Activated T-cell treated with anti-CD3 and anti-CD28 coated beads, Interleukin-2, amount 50 U/mL, for 1 hour (primary cell): ENCODE data around the gene JARID2.
"Not testable (repeated sequence)": the region's sequence is repeated elsewhere in the genome, so short reads cannot be mapped to it uniquely, and the experiment has no call there.

Experiments
- DNase-seq: peaks from one replicate; pipeline ENCODE4 v3.0.0-alpha.2; 2020

JARID2 gene

DNA sequence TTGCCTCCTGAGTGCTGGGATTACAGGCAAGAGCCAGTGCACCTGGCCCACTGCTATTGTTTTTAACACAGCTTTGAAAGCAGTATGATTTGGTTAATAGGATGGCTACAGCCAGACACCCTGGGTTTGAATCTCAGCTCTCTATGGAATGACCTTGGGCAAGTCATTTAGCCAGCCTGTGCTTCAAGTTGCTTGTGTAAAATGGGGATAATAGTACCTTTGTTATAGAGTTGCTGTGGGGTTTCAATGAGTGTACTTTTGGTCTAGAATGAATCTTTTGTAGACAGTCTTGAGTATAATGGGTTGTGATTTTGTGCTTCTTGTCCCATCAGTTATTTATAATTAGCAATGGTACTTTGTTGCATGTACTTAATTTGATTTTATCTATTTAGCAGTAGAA is 70.9 kb downstream of the JARID2 start:
- DNase-seq = no peak

DNA sequence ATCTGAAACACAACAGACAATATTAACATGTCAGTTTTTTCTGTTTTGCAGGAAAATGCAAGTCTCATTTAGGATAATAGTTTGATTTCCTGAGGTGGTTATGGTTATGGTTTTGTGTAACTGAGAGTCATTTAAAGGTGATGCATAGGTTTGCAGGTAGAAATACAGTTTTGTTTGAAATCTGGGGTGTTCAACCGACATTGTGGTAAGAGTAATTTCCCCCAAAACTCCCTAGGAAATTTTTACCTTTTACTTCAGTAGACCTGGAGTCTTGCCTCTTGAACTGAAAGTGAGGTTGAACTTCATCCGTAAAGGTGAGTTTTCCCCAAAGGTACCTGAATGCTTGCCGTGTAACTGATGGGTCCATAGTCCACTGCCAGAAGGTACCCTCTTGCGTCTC is 71.4 kb downstream of the JARID2 start:
- DNase-seq = no peak

DNA sequence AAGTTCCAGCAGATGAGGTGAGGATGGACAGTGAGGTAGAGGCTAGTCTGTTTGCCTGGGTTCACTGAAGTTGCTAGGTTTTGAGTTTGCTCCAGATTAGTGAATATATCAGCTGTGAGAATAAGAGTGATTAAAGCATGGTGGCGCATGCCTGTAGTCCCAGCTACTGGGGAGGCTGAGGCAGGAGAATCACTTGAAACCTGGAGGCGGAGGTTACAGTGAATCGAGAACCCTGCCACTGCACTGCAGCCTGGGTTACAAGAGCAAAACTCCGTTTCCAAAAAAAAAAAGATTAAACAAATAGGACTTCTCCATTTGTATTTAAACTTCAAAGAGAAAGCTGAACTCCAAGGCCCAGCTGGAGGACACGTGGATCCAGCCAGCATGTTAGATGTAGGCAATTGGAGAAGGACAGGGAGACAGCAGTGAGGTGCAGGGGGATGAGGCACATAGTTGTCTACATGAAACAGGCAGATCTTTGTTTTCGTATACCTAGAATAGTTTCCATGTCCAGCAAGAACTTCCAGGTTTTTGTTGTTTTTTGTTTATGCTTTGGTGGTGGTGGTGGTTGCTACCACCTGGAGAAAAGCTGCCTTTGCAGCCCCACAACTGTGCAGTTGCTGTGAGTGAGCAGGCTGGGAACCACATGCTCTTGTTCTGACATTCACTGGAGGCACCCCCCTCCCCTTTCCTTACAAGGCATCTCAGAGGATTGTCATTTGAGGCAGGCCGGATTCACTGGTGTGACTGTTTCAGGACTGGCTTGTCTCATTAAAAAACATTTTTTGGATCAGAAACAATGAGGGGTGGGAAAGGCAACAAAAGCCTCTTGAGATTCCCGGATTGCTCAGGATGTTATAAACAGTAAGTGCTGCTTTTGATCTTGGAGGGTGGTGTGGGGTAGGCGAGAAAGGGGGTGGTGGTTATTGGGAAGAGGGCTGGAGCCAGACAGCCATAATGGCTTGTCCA is 72.3 kb downstream of the JARID2 start:
- DNase-seq = no peak

DNA sequence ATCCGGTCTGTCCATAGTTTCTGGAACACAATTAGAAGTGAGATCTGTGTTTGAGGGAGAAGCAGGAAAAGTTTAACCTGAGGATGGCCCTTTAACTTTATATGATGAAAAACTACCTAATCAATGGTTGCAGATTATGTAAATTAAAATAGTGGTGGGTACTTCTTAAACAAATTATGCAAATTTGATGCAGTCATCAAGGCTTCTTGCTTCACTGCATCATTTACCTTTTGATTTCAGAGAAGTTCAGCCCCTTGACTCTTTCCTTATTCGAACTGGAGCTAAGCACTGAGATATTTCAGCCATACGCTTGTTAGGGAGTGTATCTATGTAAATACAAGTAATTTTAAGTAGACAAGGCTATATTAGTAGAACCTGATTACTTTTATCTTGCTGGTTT is 73.8 kb downstream of the JARID2 start:
- DNase-seq = no peak

DNA sequence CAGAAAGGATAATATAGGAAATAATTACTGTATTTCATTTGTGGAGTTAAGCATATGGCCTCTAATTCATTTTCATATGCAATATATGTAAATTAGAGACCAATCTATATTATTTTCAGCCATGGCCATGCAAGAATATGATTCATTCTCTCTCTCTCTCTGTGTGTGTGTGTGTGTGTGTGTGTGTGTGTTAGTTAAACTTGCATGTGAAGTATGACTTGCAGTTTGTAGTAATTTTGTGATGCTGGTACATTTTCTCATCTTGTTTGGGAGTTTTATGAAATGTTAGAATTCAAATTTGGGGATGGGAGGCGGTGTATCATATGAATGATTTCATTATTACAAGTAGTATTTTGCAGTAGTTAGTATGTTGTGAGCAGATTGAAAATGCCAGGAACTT is 74.8 kb downstream of the JARID2 start:
- no peak for DNase-seq

DNA sequence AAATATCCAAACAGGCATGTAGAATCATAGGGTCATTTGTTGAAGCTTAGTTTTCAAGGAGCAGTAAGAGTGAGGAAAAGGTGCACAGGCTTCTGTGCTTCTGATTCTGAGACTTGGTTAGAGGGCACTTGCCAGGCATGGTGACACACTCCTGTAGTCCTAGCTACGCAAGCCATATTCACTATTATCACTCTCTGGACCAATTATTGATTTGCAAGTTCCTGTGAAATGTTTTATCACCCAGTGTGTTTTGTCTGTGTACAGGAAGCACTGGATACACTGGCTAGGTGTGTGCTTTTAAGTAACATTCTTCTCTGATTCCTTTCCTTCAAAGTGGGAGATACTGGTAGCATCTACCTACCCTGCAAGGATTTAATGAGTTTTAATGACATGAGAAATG is 76.3 kb downstream of the JARID2 start:
- DNase-seq = no peak

DNA sequence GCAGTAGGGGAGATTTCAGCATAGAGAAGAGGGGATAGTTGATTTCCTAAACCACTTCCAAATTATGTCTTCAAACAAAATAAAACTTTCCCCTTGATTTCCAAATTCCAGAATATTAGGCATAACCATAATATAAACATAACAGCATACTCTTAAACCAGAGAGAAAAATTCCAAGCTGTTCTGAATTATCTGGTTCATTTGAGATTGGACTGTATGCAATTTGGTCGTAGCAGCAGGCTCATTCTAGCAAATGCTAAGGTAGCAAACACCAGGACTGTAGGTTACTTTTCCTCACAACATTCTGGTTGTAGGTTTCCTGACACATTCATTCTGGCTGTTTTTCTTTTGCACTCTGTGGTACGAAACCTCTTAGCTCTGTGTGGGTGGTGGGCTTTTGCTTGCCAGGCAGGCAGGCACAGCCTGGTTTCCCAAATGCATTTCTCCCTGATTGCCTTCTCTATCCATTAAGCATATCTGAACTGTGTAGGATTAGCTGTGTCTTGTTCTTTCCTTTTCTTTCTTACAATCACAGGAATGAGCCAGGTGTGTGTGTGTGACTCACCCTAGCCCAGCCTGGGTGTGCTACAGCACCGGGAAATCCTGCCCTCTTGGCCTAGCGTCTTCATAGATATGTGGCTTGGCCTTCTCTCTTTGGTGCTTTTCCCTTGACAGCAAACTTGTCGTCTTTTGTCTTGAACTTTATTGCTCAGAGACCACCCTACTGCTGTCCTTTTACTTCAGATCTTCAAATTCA is 77.1 kb downstream of the JARID2 start:
- no peak for DNase-seq

DNA sequence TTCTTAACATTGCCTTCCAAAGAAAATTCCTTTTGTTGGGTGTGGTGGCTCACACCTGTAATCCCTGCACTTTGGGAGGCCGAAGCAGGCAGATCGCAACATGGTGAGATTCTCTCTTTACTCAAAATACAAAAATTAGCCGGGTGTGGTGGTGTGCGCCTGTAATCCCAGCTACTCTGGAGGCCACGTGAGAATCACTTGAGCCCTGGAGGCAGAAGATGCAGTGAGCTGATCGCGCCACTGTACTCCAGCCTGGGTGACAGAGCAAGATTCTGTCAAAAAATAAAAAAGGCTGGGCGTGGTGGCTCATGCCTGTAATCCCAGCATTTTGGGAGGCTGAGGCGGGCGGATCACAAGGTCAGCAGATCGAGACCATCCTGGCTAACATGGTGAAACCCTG is 77.7 kb downstream of the JARID2 start:
- not testable (repeated sequence) for DNase-seq

DNA sequence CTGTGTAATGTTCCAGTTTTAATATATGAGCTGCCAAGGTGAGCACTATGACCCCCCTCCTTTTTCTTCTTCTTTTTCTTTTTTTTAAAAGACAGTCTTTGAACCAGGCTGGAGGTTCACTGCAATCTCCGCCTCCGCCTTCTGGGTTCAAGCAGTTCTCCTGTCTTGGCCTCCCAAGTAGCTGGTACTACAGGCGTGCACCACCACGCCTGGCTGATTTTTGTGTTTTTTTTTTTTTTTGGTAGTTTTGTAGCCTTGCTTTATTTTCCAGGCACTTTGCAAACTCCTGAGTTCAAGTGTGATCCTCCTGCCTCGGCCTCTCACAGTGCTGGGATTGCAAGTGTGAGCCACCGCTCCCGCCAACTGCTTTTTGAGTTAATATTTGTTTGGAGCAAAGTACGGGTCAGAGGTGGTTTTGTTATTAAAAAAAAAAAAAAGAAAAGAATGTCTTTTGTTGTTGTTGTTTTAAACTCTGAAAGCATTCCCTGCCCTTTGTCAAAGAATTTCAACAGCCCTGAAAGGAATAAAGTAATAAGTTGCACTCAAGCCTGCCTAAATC is 78.6 kb downstream of the JARID2 start:
- no peak for DNase-seq

DNA sequence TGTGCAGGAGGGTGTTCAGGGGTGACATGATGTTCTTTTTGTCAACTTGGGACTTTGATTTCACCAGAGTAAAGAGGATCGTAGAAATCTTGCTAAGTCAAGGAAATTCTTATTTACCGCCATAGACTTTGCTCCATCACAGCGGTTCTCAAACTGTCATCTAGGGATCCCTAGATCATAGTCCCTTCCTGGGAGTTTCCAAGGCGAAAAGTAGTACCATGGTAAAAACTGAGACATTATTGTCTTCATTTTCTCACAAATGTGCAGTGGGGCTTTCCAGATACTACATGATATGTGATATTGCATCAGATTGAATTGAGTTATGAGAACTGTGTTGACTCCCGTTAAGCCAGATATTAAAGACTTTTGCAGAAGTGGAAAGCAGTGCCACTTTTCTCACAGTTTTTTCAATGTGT is 79.7 kb downstream of the JARID2 start:
- no peak for DNase-seq

DNA sequence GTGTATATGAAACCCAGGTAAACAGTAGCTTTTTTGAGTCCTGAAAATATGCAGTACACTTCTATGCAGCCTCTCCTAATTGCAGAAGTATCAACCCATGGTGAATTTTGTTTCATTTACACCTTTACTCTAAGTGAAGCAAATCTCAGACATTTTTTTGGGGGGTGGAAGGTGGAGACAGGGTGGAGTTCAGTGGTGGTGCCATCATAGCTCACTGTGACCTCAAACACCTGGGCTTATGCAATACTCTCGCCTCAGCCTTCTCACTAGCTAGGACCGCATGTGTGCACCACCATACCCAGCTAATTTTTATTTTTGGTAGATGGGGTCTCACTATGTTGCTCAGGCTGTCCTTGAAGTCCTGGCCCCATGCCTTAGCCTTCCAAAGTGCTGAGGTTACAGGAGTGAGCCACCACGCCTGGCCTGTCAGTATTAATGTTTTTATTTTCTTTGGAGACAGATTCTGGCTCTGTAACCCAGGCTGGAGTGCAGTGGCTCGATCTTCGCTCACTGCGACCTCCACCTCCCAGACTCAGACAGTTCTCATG is 80.3 kb downstream of the JARID2 start:
- DNase-seq = no peak

DNA sequence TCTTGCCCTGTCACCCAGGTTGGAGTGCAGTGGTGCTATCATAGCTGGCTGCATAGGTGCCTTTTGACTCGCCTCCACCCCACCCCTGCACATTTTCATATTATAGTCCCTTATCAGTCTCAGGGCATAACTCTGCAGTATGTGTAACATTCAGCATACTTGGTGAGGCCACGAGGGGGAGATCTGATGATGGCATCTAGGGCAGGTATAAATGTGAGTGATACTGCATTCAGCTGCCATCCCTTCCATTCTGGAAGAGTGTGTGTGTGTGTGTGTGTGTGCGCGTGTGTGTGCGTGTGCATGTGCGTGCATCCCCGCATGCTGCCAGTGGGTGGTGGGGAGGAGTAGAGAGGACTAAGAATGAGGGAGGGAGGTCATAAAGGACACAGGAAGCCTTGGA is 81.4 kb downstream of the JARID2 start:
- DNase-seq = peak; percentile 39

DNA sequence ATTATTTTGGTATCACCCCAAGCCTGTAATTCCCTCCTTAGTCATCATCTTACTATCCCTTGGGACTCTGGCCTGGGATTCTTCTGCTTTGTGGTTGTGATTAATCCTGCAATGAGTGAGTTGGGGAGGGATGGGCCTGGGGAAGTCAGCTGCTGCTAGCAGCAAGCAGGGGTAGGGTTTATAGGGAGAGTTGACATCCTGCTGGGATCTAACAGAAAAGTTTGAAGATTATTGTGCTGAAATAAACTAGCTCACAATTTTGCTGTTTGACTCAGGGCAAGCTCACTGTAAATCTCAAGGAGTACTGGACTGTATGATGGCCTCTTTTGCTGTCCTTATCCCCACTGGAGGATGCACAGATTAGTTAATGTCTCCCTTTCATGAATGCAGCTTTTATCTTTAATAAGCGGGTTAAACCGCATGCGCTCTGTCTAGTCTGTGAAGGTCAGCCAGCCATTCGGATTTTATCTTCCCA is 83.4 kb downstream of the JARID2 start:
- DNase-seq = no peak

DNA sequence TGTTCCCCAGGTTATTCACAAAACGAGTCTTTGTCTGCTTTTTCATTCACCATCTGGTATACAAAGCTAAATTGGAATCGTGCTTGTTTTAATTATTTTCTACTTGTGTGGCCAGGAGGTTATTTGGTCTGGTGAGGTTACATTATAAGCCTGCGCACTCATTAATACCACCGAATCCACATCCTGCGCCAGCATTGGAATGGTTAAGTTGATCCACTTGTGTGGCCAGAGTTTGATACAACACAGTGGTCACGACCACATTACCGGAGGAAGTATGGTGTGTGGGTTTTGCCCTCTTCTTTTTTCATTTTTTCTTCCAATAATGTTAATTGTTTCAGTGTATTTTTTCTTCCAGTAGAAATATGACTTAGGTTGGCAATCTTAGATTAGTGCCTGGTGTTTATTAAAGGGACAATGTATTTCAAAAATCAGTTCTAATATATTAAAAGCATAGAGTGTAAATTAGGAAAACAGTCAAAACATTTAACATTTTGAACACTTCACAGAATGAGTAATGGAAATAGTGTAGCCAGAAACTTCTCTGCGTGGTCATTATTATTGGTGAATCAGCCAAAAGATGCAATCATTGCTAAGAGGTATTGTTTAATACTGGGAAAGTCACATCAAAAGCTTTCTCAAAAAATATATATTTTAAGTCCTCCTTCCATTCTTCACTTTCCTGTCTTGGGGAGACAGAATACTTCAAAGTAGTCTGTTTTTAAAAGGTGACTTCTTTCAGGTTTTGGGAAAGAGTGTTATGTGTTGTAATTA is 84.5 kb downstream of the JARID2 start:
- no peak for DNase-seq

DNA sequence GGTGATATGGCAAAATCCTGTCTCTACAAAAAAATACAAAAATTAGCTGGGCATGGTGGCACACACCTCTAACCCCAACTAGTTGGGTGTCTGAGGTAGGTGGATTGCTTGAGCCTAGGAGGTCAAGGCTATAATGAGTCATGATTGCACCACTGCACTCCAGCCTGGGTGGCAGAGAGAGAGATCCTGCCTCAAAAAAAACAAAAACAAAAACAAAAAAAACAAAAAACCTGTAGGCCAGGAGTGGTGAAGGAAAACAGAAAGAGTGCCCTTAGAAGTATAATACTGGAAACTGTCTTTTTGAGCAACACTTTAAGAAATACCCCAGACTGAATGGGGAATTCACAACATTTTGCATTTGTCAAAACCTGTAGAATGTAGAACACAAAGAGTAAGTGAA is 85.3 kb downstream of the JARID2 start:
- DNase-seq = no peak

DNA sequence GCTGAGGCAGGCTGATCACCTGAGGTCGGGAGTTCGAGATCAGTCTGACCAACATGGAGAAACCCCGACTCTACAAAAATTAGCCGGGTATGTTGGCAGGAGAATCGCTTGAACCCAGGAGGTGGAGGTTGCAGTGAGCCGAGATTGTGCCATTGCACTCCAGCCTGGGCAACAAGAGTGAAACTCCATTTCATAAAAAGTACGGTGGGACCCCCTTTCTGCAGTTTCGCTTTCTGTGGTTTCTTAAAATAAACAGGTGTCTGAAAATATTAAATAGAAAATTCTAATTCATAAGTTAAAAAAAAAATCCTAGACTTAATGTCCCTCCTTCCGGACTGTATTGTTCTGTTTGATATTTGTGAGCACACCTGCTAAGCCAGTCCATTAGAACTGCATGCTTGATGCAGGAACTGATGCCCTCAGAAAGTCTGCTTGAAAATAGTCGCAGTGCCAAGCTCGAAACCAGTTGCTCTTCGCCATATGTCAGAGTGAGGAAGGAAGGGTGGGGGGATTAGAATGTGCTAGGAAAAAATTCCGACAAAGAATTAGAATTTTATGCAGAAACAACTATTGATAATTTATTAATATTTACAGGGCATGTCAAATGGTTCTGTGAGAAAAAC is 85.9 kb downstream of the JARID2 start:
- no peak for DNase-seq

DNA sequence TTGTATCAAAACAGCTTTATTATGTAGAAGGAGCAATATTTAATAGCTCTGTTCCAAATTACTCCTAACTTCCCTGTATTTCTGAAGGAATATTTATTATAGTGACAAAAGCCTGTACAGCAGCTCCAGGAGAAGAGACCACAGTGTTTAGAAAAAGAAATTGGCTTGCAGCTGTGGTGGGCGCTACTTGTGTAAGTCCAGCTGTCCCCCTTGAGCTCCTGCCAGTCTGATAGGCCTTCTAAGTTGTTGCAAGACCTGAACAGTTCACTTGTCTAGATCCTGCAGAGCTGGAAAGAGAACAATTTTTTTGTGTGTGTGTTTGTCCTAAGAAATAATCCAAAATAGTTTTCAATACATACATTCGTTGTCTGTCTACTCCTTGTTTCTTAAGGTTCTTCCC is 86.6 kb downstream of the JARID2 start:
- DNase-seq = no peak

DNA sequence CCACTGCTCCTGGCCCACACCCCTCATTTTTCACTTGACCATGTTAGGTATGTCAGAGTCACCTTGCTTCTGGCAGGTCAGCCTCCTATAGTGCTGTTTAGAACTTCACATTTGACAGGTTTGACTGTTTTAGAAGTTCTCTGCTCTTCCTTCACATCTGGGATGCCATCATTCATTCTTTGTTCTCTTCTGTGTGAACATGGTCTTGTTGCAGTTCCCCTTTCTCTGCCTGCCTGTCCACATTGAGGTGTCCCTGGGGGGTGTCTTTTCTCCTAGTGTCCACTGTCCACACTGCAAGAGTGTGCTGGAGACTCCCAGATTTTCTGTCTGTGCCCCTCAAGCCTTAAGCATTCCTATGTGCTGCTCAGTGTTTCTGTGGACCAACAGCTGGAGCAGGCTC is 89.5 kb downstream of the JARID2 start:
- no peak for DNase-seq

DNA sequence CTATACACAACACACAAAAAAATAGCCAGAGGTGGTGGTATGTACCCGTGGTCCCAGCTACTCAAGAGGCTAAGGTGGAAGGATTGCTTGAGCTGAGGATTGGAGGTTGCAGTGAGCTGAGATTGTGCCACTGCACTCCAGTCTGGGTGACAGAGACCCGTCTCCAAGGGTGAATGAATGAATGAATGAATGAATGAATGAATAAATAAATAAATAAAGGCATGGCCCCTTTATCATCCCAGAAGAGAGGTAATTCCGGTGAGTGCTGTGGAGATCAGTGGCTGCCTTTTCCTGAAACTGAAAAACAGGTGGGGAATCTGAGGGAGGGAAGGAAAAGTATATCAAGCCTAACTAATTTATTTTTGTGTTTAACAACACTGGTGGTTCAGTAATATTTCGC is 90.0 kb downstream of the JARID2 start:
- DNase-seq = no peak

DNA sequence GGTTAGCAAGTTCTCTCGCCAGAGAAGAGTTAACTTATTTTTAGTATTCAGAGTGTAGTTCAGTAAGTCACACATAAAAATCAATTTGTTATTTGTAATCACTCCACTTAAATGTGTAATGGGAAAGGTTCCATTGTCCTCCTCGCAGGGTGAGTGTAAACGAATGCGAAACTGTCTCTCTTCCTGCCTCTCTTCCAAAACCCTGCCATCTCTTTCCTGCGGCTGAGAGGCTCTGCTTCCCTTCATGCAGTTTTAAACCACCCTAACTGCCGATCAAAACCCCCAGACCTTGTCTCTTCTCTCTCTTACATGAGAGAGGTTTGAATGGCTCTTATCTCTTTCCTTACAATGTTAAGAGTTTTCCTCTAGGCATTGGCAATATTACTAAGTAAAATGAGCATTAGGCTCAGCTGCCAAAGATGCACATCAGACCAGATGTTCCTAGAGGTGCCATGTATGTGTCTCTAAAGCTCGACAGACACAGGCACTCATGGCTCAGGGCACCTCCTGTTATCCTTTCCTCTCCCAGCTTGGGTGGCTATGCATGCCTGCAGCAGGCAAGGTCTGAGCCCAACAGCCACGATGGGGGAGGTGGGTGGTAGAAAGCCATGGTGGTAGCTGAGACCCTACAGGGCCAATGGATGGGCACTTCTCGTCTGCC is 91.2 kb downstream of the JARID2 start:
- no peak for DNase-seq

DNA sequence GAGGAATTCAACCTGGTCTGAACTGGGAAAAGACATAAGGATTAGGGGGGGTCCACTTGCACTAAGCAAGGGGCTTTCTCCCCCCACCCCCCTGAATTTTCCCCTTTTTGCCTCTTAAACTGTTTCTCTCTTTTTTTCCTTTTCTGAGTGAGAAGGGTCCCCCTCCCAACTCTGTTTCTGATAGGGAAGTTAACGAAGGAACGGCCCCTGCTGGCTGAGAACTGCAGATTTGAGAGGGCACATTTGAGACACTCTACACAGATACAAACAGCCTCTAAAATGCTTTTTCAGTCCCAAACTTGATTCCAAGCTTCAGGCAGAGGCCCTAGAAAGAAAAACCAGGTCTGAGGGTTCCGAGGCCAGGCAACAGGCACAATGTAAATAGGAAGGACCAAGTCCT is 91.7 kb downstream of the JARID2 start:
- DNase-seq = no peak

DNA sequence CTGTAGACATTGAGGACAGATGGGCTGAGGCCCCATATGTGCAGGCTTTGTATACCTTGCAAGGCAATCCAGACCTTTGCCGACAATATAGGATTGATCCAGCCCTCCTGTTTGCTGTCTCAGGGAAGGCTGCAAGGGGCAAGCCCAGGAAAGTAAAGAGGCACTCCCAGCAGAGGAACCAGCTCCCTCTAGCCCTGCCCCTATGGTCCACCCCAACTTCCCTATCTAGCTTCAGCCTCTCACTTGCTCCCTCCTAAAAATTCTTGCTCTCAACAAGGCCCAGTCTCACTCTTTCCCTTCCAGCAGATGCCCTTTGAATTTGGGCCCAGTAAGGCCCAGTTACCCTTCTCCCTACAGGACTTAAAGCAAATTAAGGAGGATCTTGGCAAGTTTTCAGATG is 92.6 kb downstream of the JARID2 start:
- no peak for DNase-seq
